Effector memory CD8-positive, alpha-beta T cell (primary cell): Measurements from ENCODE around the gene HOXA10.

Source experiments
- ATAC-seq: fragments of 150-1000 bp; cut with Tn5 transposase; replicated peaks from 2 replicates; pipeline ENCODE4 v1.10.0; 2021; ENCODE audit warnings: mild to moderate bottlenecking, moderate library complexity
- DNase-seq, 3 experiments: peaks; one replicate each; pipeline ENCODE4 v3.0.0; 2021
- H3K27ac Mint-ChIP-seq, 2 donors: one replicate each; pipeline ENCODE4 v1.8.0; 2022; ENCODE audit warnings: mild to moderate bottlenecking in 2 of 2, mixed read lengths in 2 of 2, moderate library complexity in 2 of 2
- H3K27me3 Mint-ChIP-seq, 2 donors: one replicate each; pipeline ENCODE4 v1.8.0; 2022; ENCODE audit warnings: mixed read lengths in 2 of 2
- H3K36me3 Mint-ChIP-seq: one replicate; pipeline ENCODE4 v1.8.0; 2022; ENCODE audit warnings: mild to moderate bottlenecking, moderate library complexity, mixed read lengths; ENCODE audit not compliant: insufficient read depth
- H3K4me1 Mint-ChIP-seq, 2 donors: one replicate each; pipeline ENCODE4 v1.8.0; 2022; ENCODE audit warnings: low read depth in 2 of 2, mixed read lengths in 2 of 2
- H3K4me3 Mint-ChIP-seq, 2 donors: one replicate each; pipeline ENCODE4 v1.8.0; 2022; ENCODE audit warnings: mild to moderate bottlenecking in 2 of 2, mixed read lengths in 2 of 2, moderate library complexity in 2 of 2
- H3K9me3 Mint-ChIP-seq, 2 donors: one replicate each; pipeline ENCODE4 v1.8.0; 2022; ENCODE audit warnings: mixed read lengths in 2 of 2

Gene HOXA10

DNA sequence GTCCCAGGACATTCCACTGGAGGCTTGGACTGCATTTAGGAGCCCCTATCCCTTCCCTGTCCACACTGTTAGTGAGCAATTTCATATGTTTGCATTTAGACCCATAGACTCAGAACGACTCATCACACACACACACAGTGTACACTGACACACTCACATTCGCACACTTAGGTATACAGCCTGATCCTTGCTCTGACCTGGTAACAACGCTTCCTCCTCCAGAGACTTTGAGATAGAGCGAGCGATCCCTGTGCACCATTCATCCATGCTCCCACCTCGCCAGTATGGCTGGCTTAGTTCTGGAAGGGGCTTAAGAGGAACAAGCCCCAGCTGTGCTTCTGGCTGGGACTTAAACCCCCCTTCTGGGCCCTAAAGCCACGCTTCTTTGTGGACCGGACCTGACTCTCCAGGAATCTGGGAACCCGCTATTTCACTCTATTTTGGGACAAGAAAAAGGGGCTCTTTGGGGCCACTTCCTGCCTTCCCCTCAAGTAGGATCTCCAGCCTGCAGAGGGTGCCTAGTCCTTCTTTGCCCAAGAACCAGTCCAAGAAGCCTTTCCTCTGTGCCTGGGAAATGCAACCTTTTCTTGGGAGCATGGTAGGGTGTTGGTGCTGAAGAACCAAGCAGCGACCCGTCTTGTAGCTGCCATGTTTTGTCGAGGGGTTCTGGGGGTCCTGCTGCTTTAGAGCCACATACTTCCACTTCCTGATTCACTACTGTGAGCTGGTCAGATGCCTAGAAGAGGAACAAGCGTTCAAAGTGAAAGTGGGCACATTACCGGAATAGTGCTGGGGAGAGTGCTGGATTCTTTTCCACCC, 26.9 kb upstream of the HOXA10 start:
- peak overlapping the region; percentile 76 to 83 for H3K4me3 Mint-ChIP-seq
- H3K36me3 Mint-ChIP-seq = peaks cover 33% of the 10 kb centered on the region
- H3K27ac Mint-ChIP-seq = no peak overlapping the region
- no peak for ATAC-seq
- peaks cover 97 to 100% of the 10 kb centered on the region in 2 donors for H3K27me3 Mint-ChIP-seq
- DNase-seq = no peak
- peaks cover 45 to 48% of the 10 kb centered on the region in 2 donors for H3K4me1 Mint-ChIP-seq
- H3K9me3 Mint-ChIP-seq = no peaks in the 10 kb centered on the region

DNA sequence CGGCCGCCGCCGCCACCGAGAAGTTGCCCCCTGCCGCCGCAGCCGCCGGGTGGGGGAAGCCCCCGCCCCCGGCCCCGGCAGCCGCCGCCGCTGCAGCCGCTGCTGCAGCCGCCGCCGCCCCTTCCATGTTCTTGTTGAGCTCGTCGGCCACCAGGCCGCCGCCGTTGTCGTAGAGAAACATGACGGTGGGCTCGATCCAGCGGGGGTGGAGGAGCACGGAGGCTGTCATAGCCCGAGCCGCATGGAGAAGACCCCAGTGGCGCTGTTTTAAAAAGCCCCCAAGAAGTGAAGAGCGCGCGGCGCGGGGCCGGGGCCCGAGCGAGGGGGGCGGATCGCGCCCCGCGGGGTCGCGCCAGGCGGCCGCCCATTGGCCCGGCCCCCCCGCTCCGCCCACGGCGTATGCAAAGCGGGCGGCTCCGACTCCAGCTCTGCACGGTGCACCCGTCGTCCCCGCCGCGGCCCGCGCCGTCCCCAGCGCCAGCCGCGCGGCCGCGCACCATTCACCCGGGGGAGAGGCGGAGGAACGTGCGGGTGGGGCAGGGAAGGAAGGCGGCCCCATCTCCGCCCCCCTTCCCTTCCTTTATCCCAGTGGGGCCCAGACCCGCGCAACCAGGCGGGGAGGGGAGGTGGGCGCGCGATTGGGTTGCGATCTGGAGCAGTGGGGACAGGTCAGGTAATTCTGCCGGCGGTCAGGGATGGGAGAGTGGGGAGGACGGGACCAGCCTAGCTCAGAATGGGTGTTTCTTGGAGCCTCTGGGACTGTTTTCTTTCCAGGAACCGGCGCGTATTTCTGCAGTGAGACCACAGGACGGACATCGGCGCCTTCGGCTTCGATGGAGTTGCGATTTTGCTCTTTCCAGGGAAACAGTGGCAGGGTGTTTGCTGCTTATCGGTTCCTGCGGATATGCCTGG, 26.0 kb upstream of the HOXA10 start, which contains the start of gene HOXA13:
Gene HOXA13 (minus strand): TSS at position 243 of the 912 bp plus-strand sequence. CDS start 14 bp downstream, at position 229.
- Mint-ChIP-seq H3K4me1 (peaks cover 39 to 41% of the 10 kb centered on the region in 2 donors), H3K36me3 (peaks cover 29% of the 10 kb centered on the region), H3K27ac (no peak within 1 kb of the TSS)

DNA sequence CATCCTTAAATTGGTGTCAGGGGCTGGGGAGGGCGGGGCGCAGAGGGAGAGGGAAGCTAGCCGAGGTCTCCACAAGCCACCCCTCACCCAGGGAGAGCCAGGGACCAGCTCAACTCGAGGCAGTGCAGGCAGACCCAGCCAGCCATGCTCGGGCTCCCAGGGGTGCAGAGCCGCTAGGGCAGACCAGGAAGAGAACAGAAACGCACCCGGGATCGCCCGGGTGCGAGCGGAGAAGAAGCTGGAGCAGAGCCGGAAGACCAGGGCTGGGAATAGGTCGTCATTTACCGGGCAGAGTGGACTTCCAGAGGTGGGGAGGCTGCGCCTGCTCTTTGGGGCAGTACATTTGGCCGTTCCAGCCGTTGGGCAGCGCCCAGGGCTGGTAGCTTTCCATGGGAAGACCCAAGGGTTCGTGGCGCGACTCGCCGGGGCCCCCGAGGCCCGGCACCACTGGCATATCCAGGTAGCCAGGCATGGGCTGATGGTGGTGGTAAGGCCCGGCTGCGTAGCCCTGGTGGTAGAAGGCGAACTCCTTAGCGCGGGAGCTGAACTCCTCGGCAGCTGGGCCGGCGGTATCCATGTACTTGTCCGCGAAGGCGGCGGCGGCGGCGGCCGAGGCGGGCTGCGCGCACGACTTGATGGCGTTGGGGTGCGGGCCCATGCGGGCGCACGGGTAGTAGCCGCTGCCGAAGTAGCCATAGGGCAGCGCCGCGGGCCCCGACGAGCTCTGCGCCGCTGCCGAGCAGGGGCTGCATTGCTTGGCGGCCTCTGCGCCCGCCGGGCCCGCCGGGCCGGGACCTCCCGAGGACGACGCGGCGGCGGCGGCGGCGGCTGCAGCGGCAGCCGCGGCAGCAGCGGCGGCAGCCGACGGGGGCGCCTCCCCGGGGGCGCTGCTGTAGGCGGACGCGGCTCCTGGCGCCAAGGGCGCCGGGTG, 25.0 kb upstream of the HOXA10 start:
- peaks cover 35 to 37% of the 10 kb centered on the region in 2 donors for H3K4me1 Mint-ChIP-seq
- H3K36me3 Mint-ChIP-seq = peaks cover 26% of the 10 kb centered on the region
- peak; percentile 21 for ATAC-seq

More for the DNA sequence above, 26.0 kb upstream of the HOXA10 start, which contains the start of gene HOXA13:
- Mint-ChIP-seq H3K9me3 (no peaks in the 10 kb centered on the region), H3K4me3 (peak within 1 kb of the TSS; percentile 76 to 83), H3K27me3 (peaks cover 90 to 100% of the 10 kb centered on the region in 2 donors)
- peak; percentile 70 for ATAC-seq
- DNase-seq = no peak

DNA sequence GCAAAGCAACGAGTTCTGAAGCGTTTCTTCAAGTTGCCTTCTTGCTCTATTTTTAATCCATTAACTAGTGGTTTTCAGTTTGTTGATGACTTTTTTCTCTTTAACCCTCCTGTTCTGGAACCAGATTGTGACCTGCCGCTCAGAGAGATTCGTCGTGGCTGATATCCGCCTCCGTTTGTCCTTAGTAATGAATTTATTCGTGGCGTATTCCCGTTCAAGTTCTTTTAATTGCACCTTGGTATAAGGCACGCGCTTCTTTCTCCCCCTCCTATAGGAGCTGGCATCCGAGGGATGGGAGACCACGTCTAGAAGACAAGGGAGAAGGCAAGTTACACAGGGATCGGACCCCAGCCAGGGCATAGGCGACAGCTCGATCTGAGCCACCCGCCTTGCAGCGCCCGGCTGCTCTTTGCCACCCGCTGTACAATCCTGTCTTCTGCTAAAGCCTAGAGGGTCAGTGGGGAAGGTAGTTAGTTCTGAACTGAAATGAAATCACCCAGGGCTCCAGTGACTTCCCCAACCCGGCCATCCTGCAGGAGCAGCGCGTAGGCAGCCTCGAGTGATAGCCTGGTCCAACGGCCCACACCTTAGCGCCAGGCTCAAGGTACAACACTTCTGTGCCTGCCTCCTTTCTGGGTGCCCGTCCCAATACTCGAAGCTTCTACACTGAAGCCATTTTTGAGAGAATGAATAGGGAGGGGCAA, 24.2 kb upstream of the HOXA10 start:
- Mint-ChIP-seq H3K36me3 (peaks cover 25% of the 10 kb centered on the region), H3K4me3 (peak overlapping the region; percentile 74 to 75), H3K9me3 (no peaks in the 10 kb centered on the region), H3K27ac (peak overlapping the region in 1 of 2 donors; percentile 57), H3K4me1 (peaks cover 31 to 37% of the 10 kb centered on the region in 2 donors), H3K27me3 (peaks cover 90 to 100% of the 10 kb centered on the region in 2 donors)
- no peak for ATAC-seq
- no peak for DNase-seq

More for the DNA sequence above, 25.0 kb upstream of the HOXA10 start:
- H3K27me3 Mint-ChIP-seq = peaks cover 90 to 100% of the 10 kb centered on the region in 2 donors
- DNase-seq = no peak
- H3K9me3 Mint-ChIP-seq = no peaks in the 10 kb centered on the region
- H3K4me3 Mint-ChIP-seq = peak overlapping the region; percentile 74 to 75
- H3K27ac Mint-ChIP-seq = no peak overlapping the region

DNA sequence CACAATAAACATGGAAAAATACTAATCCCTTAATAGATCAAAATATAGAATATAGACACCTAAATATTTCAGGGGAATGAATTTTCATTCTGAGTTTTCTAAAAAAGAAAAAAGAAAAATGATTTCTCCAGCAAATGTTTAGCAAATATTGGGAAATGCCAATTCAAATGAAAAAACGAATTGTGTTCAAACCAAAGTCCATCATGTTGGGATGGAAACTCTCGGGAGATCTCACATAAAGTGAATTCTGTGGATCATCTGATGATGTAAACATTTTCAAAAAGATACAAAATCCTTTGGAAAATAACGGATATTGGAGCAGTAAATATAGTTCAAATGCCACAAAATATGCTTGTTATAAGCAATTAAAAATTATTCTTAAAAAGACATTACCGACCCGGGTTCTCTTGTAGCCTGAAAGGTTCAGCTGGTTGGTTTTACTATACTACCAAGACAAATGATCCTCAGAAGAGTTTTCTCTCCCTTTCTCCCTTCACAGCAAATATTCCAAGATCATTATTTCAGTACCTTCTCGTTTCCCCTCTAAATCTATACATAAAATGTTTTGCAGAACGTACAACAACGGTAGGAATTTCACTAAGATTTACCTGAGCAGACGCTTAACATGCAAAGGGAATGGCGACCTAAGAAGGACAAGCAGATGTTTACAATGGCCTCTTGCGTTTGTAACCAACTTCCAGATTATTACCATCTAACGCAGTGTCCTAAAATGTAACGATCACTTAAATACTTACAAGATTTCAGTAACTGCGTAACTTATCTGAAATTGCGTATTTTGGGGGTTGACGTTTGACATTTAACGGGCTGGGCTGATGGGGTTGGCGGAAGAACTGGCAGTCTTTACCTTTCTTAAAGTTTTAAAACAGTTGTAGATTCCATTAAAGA, 23.3 kb upstream of the HOXA10 start:
- Mint-ChIP-seq H3K4me3 (no peak overlapping the region), H3K27ac (peak overlapping the region in 1 of 2 donors; percentile 57), H3K27me3 (peaks cover 83 to 97% of the 10 kb centered on the region in 2 donors), H3K4me1 (peaks cover 31 to 37% of the 10 kb centered on the region in 2 donors), H3K36me3 (peaks cover 23% of the 10 kb centered on the region), H3K9me3 (no peaks in the 10 kb centered on the region)
- no peak for DNase-seq
- ATAC-seq = no peak

DNA sequence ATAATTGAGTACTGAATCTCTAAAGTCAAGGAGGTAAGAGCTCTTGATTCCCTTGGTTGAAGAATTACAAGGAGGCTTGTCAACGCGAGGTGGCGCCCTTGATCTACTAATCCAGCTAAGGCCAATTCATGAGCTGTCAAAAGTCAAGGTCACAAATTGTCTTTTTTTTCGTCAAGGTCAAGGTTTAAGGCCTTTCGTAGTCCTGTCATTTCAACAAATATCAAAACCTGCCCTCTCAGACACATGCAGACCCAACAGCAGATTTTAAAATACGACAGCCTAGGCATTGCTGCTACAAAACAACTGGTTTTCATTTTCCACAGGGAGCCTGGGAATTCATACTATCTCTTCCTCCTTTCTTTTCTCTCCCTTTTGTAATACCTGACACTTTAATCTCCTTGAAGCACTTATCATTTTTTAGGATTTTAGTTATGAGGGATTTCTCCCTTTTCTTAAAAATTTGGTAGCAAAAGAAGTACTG, 22.2 kb upstream of the HOXA10 start:
- peak; percentile 42 for ATAC-seq
- peaks cover 27% of the 10 kb centered on the region for H3K36me3 Mint-ChIP-seq
- no peaks in the 10 kb centered on the region for H3K9me3 Mint-ChIP-seq
- H3K4me3 Mint-ChIP-seq = no peak overlapping the region
- no peak overlapping the region for H3K27ac Mint-ChIP-seq
- peaks cover 83 to 97% of the 10 kb centered on the region in 2 donors for H3K27me3 Mint-ChIP-seq
- H3K4me1 Mint-ChIP-seq = peaks cover 29 to 32% of the 10 kb centered on the region in 2 donors
- peak; percentile 80 to 82 (median 80) for DNase-seq

DNA sequence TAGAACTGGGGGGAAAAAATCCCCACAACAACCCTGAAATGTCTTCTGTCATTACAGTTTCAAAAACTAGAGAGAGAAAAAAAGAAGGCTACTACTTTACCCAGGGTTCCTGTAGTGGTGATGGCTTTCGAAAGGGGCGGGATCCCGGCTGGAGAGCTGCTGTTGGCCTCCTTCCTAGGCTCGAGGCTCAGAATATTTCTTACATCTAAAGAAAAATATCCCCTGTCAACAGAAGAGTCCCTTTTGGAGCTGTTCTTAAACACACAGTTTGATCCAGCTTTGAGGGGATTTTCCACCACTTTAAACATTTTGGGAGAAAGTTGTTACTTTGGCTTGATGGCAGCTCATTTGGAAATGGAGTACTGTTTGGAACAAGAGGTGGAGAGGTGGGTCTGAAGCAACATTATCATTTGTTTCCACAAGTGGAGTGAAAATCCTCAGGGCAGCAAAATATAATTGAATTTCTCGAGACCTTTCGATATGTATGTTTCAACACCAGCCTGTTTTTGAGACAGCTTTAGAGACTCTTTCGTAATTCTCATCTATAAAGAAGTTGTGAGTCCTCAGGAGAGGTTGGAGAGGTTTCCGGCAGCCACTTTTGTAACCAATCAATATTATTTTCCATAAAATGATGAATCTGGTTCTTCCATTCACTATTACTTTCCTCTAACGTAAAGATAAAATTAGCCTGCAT, 20.7 kb upstream of the HOXA10 start:
- DNase-seq = no peak
- Mint-ChIP-seq H3K4me3 (no peak overlapping the region), H3K27me3 (peaks cover 83 to 97% of the 10 kb centered on the region in 2 donors), H3K36me3 (peaks cover 20% of the 10 kb centered on the region), H3K27ac (no peak overlapping the region), H3K9me3 (no peaks in the 10 kb centered on the region), H3K4me1 (peaks cover 19 to 24% of the 10 kb centered on the region in 2 donors)
- ATAC-seq = no peak

DNA sequence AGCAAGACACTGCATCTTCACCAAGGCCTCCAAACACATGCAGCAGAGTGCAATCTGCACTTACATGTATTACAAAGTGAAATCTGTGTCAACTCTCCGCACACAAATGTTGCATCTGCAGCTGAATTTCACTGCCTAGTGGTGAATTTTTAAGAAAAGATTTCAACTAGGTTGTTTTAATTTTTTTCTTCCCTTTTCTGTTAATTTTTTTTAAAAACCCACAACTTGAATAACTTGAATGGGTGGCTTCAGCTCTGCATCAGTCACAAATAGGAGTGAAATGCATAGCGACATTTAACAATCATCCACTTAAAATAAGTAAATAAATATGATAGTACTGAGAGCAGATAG, 19.9 kb upstream of the HOXA10 start:
- no peaks in the 10 kb centered on the region for H3K9me3 Mint-ChIP-seq
- H3K4me1 Mint-ChIP-seq = peaks cover 17 to 29% of the 10 kb centered on the region in 2 donors
- H3K27me3 Mint-ChIP-seq = peaks cover 85 to 97% of the 10 kb centered on the region in 2 donors
- peaks cover 25% of the 10 kb centered on the region for H3K36me3 Mint-ChIP-seq
- ATAC-seq = no peak
- DNase-seq = no peak
- H3K4me3 Mint-ChIP-seq = peak overlapping the region in 1 of 2 donors; percentile 65
- no peak overlapping the region for H3K27ac Mint-ChIP-seq

DNA sequence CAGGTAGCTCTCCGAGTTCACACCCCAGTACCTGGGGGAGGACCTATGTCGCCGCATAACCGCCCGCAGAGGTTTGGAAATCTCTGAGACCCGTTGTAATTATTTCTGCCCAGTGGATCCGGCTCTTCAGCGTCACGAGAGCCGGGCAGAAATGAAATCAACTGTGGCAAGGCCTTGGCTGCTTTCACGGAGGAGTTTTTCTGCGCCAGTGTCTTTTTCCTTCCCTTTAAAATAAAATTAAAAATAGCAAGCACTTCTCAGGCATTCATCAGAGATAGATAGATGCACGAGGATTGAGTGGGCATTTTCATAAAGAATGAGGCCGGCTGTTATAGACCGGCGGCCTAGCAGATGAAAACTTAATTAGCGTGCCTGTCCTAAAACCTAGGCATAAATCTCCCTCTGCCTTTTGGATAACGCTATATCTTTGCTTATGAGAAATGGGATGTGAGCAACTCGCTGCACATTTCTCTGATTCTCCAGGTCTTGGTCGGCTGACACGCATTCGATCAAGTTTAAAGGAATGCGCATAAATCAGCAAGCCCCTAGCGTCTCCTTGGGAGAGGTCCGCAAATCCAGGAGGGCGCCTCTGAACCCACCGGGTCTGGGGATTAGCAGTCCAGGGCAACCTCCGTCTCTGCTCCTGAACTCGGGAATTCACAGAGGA, 19.3 kb upstream of the HOXA10 start:
- H3K4me1 Mint-ChIP-seq = peaks cover 16 to 30% of the 10 kb centered on the region in 2 donors
- H3K36me3 Mint-ChIP-seq = peaks cover 26% of the 10 kb centered on the region
- H3K9me3 Mint-ChIP-seq = no peaks in the 10 kb centered on the region
- H3K27ac Mint-ChIP-seq = no peak overlapping the region
- DNase-seq (no peak), ATAC-seq (no peak)
- H3K27me3 Mint-ChIP-seq = peaks cover 85 to 97% of the 10 kb centered on the region in 2 donors
- peak overlapping the region in 1 of 2 donors; percentile 65 for H3K4me3 Mint-ChIP-seq

DNA sequence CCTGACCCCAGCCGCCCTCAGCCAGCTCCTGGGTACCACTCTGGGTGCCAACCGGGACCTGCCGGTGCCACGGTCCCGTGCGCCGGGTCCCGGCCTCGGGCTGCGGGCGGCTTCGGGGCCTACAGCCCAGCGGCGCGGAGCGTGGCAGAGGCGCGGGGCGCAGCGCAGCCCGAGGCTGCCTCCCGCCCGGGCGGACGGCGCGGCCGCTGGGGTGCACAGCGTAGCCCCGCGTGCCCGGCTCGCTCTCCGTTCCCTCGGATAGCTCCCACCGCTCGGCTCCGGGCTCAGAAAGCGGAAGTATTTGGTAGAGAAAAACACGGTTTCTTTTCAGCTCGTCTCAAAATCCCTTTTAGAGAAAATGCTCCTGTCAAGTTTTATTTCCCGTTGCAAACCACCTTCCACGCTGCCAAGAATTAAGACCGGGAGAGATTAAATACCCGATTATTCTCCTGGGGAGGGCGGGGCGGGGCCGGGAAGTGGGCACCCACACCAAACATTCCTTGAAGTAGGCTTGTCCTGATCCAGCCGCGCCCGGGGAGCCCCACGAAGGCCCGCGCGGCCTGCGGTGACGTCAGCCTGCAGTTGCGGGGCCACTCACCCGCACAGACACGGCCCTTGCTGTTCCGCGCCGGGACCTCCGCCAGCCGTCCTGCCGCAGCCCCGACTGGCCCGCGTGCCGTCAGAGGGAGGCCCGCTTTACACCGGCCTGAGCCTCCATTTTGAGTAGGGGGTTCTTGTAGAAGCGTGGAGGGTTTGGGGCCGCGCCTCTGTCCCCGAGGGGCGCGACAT, 18.6 kb upstream of the HOXA10 start:
- DNase-seq (no peak), ATAC-seq (peak; percentile 64)
- Mint-ChIP-seq H3K9me3 (no peaks in the 10 kb centered on the region), H3K27ac (no peak overlapping the region), H3K4me1 (peaks cover 20 to 34% of the 10 kb centered on the region in 2 donors), H3K4me3 (peak overlapping the region; percentile 40 to 65), H3K36me3 (peaks cover 23% of the 10 kb centered on the region), H3K27me3 (peaks cover 85 to 97% of the 10 kb centered on the region in 2 donors)
